HuH-7.5 (cell line): ENCODE measurements around the gene DPY19L3.

Experiments
- DNase-seq: peaks from one replicate; pipeline ENCODE4 v3.0.0; 2011; ENCODE audit warnings: low spot score

DPY19L3 gene

GRCh38 chr19:32522967-32523366, 117.4 kb downstream of the DPY19L3 start:
- no peak for DNase-seq

- no peak for DNase-seq
Observed at GRCh38 chr19:32526895-32527294, 121.3 kb downstream of the DPY19L3 start.

- no peak for DNase-seq
Observed at GRCh38 chr19:32530773-32531172, 125.2 kb downstream of the DPY19L3 start.

- no peak for DNase-seq
Observed at GRCh38 chr19:32532233-32532632, 126.7 kb downstream of the DPY19L3 start.
